K562 (cell line): ENCODE data around the gene TRMT2A. TPM values are rescaled to one million over a fixed set of nuclear protein-coding genes. Genes with fewer than 3 reads are reported as not detected.

Experiments
- CHD7 ChIP-seq: fragments of 200-600 bp; sonication (generic); IDR thresholded peaks from one replicate; pipeline ENCODE4 v1.6.1; 2012; ENCODE audit warnings: mild to moderate bottlenecking, low read depth, low read length, inconsistent platforms
- PHB ChIP-seq: fragments of 250-450 bp; sonication (Bioruptor Pico); IDR thresholded peaks from 2 replicates; pipeline ENCODE4 v1.5.0; 2021
- PRDM10 ChIP-seq: fragments of 450-650 bp; IDR thresholded peaks from 2 replicates; pipeline ENCODE4 v1.6.1; 2018; ENCODE audit not compliant: partially characterized antibody
- ZNF518B ChIP-seq: fragments of 250-450 bp; sonication (Bioruptor Pico); IDR thresholded peaks from 2 replicates; pipeline ENCODE4 v1.5.0; 2021; ENCODE audit warnings: mild to moderate bottlenecking, moderate library complexity
- polyA plus RNA-seq, 8 experiments: library from polyadenylated mRNA; depleted of rRNA in 4 of 8; stranded (reverse) in 5 of 8; unstranded in 3 of 8; fragments of >200 nt; fragmentation: Nextera tagmentation in 2 of 8; fragmentation: Illumina TruSeq in 1 of 8; extraction: Ambion mirVana in 2 of 8; extraction: Trizol in 1 of 8; gene quantifications; 2 replicates each; pipeline versions ENCODE4 v1.2.1 to v1.2.3, GENCODE V29; 2011 to 2014; ENCODE audit warnings: inconsistent platforms in 1 of 8, missing spikeins in 1 of 8
- total RNA-seq, 7 experiments: library from RNA; depleted of rRNA in 6 of 7; stranded (reverse); fragments of >200 nt in 6 of 7; fragmentation: Illumina TruSeq in 2 of 7; extraction: Trizol in 2 of 7; gene quantifications; 2 replicates each; pipeline versions ENCODE4 v1.2.1 to v1.2.3, GENCODE V29; 2011 to 2021; ENCODE audit warnings: low replicate concordance in 1 of 7

TRMT2A gene
- total and polyA plus RNA-seq, 9 of the 15 experiments (the other 6 are each of a cell fraction or from before 2014, with no cell fraction given), result 1.6 to 265 (median 140) TPM

- TF ChIP-seq PRDM10, result no peak
- peak; percentile 74; the same call in 1 of the 2 replicates for TF ChIP-seq PHB (CRISPR knock-in tag)
- TF ChIP-seq CHD7, result peak; percentile 40
- no peak for TF ChIP-seq ZNF518B
Observed at GRCh38 chr22:20064545-20065262, 52.3 kb downstream of the TRMT2A start (continued).
